Endometrial microvascular endothelial cells (primary cell): ENCODE results near the gene LRRK1. TPM values are rescaled to one million over a fixed set of nuclear protein-coding genes. Genes with fewer than 3 reads are reported as not detected.

Experiments
- in situ Hi-C: cut with HindIII; loops from 2 replicates; pipeline ENCODE4 v1.10.0; 2017; ENCODE audit warnings: low sequenced_read_pairs, low pct_unique_long_range_greater_than_20kb; ENCODE audit errors: inconsistent ontology term
- total RNA-seq: library from RNA; depleted of rRNA; stranded (reverse); fragments of >200 nt; gene quantifications from one replicate; pipeline ENCODE4 v1.2.3, GENCODE V29; 2015; ENCODE audit errors: inconsistent ontology term

The LRRK1 gene
- total RNA-seq, 1 donor from 2014 or later = 8.4 TPM

GRCh38 chr15:100948430-100948762, 29.2 kb downstream of the LRRK1 start:
- in situ Hi-C loops = no loop called here

DNA sequence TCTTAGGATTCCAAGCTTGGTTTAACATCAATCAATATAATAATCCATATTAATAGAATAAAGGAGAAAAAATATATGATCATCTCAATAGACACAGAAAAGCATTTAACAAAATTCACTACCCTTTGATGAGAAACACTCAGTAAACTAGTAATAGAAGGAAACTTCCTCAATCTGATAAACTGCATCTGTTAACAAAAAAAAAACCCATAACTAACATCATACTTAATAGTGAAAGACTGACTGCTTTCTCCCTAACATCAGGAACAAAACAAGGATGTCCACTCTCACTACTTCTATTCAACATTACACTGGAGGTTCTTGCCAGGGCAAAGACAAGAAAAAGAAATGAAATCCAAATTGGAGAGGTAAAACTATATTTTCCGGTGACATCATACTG, 30.5 kb downstream of the LRRK1 start:
- in situ Hi-C loops = no loop called here

DNA sequence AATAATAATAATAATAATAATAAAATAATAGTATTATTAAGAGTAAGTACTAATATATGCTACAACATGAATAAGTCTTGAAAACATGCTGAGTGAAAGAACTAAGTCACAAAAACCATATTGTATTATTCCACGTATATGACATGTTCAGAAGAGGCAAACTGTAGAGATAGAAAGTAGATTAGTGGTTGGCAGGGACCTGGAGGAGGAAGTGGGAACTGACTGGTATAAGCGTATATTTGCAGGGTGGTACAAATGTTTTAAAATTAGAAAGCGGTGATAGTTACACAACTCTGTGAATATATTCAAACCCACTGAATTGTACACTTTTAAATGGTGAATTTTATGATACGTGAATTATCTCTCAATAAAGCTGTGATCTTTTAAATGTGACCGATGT, 32.8 kb downstream of the LRRK1 start:
- in situ Hi-C loops = no loop called here

DNA sequence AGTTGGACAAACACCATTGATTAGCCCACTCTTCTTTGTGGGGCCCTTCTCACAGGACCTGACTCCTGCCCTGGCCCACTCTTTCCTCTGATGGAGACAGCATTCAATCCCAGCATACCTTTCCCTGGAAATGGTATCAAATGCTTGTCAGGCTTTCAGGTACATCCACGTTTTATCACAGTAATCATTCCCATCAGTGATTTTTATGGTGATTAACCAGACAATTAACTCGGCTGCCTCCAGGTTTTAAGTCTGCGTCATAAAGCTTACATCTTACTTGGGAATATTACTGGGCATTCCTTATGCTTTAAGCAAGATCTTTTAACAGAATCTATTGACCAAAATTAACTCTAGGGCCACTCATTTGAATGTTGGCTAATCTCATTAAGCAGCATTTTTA, 33.4 kb downstream of the LRRK1 start:
- in situ Hi-C loops = no loop called here

GRCh38 chr15:100958326-100959065, 39.3 kb downstream of the LRRK1 start:
- in situ Hi-C loops = no loop called here

- in situ Hi-C loops = no loop called here
These were observed 40.2 kb downstream of the LRRK1 start for GRCh38 chr15:100959066-100960050.

- in situ Hi-C loops = no loop called here
These were observed 47.8 kb downstream of the LRRK1 start for GRCh38 chr15:100966997-100967396.

DNA sequence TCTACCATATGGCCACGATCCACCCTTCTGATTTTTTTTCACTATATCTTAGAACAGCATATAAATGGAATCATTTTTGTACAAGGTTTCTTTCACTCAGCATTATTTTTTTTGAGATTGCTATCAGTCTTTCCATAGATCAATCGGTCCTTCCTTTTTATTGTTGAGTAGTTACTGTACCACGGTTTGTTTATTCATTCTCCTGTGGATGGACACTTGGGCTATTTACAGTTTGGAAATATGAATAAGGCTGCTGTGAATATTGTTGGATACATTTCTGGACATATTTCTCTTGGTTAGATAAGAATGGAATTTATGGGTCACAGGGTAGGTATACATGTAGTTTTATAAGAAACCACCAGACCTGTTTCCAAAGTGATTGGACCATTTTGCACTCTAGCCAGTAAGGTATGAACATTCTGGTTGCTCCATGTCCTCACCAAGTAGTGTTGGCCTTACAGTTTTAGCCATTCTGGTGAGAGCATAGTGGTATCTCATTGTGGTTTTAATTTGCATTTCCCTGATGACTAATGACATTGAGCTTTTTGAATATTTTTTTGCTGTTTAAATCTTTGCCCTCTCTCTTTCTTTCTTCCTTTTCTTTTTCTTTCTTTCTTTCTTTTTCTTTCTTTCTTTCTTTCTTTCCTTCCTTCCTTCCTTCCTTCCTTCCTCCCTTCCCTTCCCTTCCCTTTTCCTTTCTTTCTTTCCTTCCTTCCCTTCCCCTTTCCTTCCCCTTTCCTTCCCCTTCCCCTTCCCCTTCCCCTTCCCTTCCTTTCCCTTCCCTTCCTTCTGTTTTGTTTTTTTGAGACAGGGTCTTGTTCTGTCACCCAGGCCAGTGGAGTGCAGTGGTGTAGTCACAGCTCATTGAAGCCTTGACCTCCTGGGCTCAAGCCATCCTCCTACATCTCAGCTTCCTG, 49.2 kb downstream of the LRRK1 start:
- in situ Hi-C loops = no loop called here

DNA sequence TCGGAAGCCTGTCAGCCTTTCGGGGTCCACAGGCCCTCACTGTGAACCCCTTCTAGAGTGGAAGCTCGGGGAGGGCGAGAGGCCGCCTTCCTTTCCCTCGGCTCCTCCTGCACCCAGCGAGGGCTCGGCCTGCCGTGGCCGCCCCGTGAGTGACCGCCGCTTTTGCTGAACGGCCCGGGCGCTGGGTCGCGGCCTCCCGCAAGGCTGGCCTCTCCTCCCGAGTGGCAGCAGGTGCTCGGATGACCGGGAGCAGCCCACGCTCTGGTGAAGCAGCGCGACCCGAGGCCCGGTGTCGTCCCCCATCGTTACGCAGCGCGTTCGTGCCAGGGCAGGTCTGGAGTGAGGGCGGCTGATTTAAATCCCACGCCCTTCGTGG, 53.8 kb downstream of the LRRK1 start:
- in situ Hi-C loops = no loop called here

GRCh38 chr15:100973351-100974111, 54.4 kb downstream of the LRRK1 start:
- in situ Hi-C loops = no loop called here

DNA sequence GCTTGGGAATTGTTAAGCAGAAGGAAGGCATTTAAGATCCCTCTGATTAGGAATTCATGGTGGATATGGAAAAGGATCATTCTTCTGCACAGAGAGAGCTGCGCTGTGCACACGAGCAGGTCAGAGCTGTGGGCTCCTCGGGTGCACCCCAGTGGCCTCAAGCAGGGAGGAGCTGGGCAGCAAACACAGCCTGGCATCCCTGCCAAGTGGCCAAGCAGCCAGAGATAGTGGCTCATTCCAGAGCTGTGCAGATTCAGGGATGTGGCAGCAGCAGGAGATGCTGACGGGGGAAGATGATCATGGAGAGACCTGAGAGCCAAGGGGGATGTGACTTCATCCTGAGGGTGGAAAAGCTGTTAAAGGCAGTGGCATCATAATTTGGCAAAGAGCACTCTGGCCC, 55.9 kb downstream of the LRRK1 start:
- in situ Hi-C loops = no loop called here

DNA sequence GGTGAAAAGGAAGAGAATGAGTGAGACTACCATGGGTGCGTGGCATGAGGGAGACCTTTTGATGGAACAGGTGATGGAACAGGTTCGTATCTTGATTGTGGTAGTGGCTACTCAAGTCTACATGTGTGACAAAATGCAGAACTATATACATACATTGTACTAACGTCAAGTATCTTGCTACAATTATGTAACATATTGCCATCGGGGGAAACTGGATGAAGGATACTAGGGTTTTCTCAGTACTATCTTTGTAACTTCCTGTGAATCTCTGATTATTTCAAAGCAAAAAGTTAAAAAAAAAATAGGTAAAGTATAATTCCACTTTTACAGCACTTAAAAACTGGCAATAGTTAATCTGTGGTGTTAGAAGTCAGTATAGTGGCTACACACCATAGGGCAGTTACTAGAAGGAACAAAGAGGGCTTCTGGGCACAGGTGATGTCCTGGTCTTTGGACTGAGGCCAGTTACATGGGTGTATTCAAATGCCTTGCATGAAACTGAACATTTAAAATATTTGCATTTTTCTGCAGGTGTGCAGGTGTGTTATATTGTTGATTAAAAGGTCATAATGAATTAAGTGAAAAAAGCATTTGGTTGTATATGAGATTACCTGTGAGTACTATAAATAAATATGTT, 61.4 kb downstream of the LRRK1 start:
- in situ Hi-C loops = no loop called here

- in situ Hi-C loops = no loop called here
These were observed 61.9 kb downstream of the LRRK1 start for GRCh38 chr15:100981086-100981485.

- in situ Hi-C loops = no loop called here
These were observed 64.1 kb downstream of the LRRK1 start for GRCh38 chr15:100983221-100983620.

DNA sequence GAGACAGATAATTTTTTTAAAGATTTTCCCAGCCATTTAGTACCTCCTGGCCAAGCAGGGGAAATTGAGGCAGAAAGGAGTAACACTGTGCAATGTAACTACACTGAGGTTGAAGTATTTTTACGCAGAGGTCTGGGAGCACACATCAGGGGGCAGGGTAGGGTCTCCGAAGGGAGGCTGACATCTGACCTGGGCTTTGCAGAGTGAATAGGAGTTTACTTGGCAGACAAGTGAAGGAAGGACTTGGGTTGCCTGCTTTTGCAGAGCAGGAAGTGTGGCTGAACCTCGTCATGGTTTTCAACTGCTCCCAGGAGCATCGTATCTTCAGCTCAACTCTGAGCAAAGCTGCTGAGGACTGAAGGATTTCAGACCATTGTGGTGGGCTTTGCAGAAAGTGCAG, 66.2 kb downstream of the LRRK1 start:
- in situ Hi-C loops = no loop called here

DNA sequence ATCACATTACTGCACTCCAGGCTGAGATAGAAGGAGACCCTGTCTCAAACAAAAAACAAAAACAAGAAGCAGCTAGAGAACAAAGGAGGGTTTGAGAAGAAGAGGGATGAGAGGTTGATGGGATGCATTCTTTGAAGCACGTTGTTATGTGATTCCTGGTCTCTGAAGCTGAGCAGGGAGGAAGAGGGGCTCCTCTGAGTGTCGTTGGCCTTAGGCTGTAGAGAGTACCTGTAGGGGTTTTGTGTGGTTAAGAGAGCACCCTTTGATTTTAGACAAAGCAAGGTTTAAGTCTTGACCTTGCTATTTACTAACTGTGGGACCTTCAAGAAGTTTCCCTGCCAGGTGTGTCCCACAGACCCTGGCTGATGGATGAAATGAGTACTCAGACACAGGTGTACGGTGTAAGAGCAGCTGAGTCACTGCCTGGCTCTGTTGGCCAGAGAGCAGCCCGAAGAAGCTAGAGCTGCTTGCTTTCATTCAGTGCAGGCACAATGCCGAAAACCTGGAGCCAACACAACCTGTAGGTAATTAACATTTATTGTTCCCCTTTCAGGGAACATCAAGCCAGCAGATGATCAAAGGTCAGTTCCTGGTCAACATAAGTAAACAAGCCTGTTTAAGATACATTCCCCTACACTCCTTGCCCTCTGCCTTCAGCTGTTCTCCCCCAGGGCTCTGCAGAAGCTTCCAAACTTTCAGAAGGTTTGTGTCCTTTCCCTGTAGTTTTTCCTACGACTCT, 67.2 kb downstream of the LRRK1 start:
- in situ Hi-C loops = no loop called here

DNA sequence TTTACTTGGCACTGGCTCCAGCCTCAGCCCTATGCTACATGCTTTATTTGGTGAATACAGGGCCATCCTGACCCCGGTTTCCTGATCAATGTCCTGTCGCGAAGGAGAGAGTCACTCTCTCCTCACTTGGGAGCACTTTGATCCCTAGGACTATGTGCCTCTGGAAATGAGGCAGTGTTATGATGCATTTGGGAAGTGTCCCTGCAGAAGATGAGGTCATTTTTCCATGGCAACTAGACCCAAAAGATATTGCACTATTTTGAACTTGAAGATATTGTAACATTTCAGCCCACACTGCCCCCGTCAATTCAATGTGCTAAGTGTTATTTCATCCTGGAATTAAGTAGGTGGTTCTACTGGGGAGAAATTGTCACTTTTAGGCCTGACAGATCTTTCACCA, 68.0 kb downstream of the LRRK1 start:
- in situ Hi-C loops = no loop called here
